ENCODE data around the gene C4B. TPM values are rescaled to one million over a fixed set of nuclear protein-coding genes. Genes with fewer than 3 reads are reported as not detected.

Gene C4B
- total RNA-seq = 1 to 10 TPM; 3.4 to 3.5 TPM

GRCh38 chr6:32014547-32014946 lies at the start of gene C4B:
TSS of gene C4B (plus strand) at chr6:32014795. CDS start at chr6:32014846, 51 bp downstream.

GRCh38 chr6:31971993-31972708 lies 42.4 kb upstream of the C4B start, which contains the start of gene DXO:
TSS of gene DXO (minus strand) at chr6:31972138. CDS start at chr6:31971675, 463 bp downstream.

GRCh38 chr6:31981744-31982143 lies 32.9 kb upstream of the C4B start, which contains the start of gene C4A:
TSS of gene C4A (plus strand) at chr6:31982057. CDS start at chr6:31982108, 51 bp downstream.

GRCh38 chr6:32037598-32038524 lies 23.3 kb downstream of the C4B start, which contains the start of gene CYP21A2:
TSS of gene CYP21A2 (plus strand) at chr6:32038415. CDS start at chr6:32038423, 8 bp downstream.

Other genes with a start within 250 kb of the C4B start
- 1 to 10 TPM; 3.8 to 3.9 TPM for gene VWA7, start 237.5 kb upstream of the C4B start, total RNA-seq
- 10 to 100 TPM; 74.6 to 79.2 TPM for gene VARS1, start 219.0 kb upstream of the C4B start, total RNA-seq
- 10 to 100 TPM; 72.5 to 75.6 TPM for gene LSM2, start 207.8 kb upstream of the C4B start, total RNA-seq
- gene HSPA1L, start 199.5 kb upstream of the C4B start, total RNA-seq = 1 to 10 TPM; 3.7 to 3.8 TPM
- 10 to 100 TPM; 75.8 to 83.8 TPM for gene HSPA1A, start 199.3 kb upstream of the C4B start, total RNA-seq
- 10 to 100 TPM; 35.5 to 35.9 TPM for gene HSPA1B, start 187.1 kb upstream of the C4B start, total RNA-seq
- 10 to 100 TPM; 23.4 to 23.7 TPM for gene NEU1, start 152.0 kb upstream of the C4B start, total RNA-seq
- gene SLC44A4, start 135.8 kb upstream of the C4B start, total RNA-seq = not detected
- gene EHMT2, start 117.1 kb upstream of the C4B start, total RNA-seq = 10 to 100 TPM; 60.9 to 61.4 TPM
- 1 to 10 TPM; 1.5 to 2.4 TPM for gene ZBTB12, start 112.7 kb upstream of the C4B start, total RNA-seq
- gene C2, start 87.1 kb upstream of the C4B start, total RNA-seq = under 1 TPM; 0.51 to 0.93 TPM
- gene CFB, start 68.7 kb upstream of the C4B start, total RNA-seq = not detected
- 10 to 100 TPM; 60.9 to 61.7 TPM for gene NELFE, start 55.8 kb upstream of the C4B start, total RNA-seq
- 10 to 100 TPM; 71.6 to 77.8 TPM for gene SKIC2, start 55.6 kb upstream of the C4B start, total RNA-seq
- 10 to 100 TPM; 17.1 to 17.9 TPM for gene DXO, start 42.7 kb upstream of the C4B start, total RNA-seq
- gene C4A, start 32.7 kb upstream of the C4B start, total RNA-seq = 1 to 10 TPM; 4.2 to 6.2 TPM
- gene CYP21A2, start 23.6 kb downstream of the C4B start, total RNA-seq = not detected
- 1 to 10 TPM; 4.8 to 6.6 TPM for gene TNXB, start 94.5 kb downstream of the C4B start, total RNA-seq
- 100 to 1,000 TPM; 125 to 139 TPM for gene ATF6B, start 113.5 kb downstream of the C4B start, total RNA-seq
- gene FKBPL, start 115.5 kb downstream of the C4B start, total RNA-seq = 1 to 10 TPM; 4.9 to 5.1 TPM
- gene PRRT1, start 137.1 kb downstream of the C4B start, total RNA-seq = under 1 TPM; 0.29 to 0.35 TPM
- gene PPT2, start 139.3 kb downstream of the C4B start, total RNA-seq = 10 to 100 TPM; 10.7 to 10.8 TPM
- gene EGFL8, start 149.8 kb downstream of the C4B start, total RNA-seq = 10 to 100 TPM; 11.1 to 14.5 TPM
- 10 to 100 TPM; 42.0 to 43.1 TPM for gene AGPAT1, start 161.3 kb downstream of the C4B start, total RNA-seq
- 10 to 100 TPM; 38.0 to 39.8 TPM for gene RNF5, start 163.6 kb downstream of the C4B start, total RNA-seq
- gene AGER, start 169.5 kb downstream of the C4B start, total RNA-seq = 10 to 100 TPM; 41.4 to 55.3 TPM
- gene PBX2, start 175.4 kb downstream of the C4B start, total RNA-seq = 10 to 100 TPM; 95.5 to 96.2 TPM
- 100 to 1,000 TPM; 320 to 332 TPM for gene GPSM3, start 177.8 kb downstream of the C4B start, total RNA-seq
- under 1 TPM; 0.24 to 0.48 TPM for gene NOTCH4, start 209.3 kb downstream of the C4B start, total RNA-seq

Data from activated naive CD4-positive, alpha-beta T cell treated with anti-CD3 and anti-CD28 coated beads, Interleukin-2, amount 10 ng/mL, durations not matched to agents 5 hours and 36 hours (primary cell).